ENCODE measurements around the gene SMIM38.

The SMIM38 gene

DNA sequence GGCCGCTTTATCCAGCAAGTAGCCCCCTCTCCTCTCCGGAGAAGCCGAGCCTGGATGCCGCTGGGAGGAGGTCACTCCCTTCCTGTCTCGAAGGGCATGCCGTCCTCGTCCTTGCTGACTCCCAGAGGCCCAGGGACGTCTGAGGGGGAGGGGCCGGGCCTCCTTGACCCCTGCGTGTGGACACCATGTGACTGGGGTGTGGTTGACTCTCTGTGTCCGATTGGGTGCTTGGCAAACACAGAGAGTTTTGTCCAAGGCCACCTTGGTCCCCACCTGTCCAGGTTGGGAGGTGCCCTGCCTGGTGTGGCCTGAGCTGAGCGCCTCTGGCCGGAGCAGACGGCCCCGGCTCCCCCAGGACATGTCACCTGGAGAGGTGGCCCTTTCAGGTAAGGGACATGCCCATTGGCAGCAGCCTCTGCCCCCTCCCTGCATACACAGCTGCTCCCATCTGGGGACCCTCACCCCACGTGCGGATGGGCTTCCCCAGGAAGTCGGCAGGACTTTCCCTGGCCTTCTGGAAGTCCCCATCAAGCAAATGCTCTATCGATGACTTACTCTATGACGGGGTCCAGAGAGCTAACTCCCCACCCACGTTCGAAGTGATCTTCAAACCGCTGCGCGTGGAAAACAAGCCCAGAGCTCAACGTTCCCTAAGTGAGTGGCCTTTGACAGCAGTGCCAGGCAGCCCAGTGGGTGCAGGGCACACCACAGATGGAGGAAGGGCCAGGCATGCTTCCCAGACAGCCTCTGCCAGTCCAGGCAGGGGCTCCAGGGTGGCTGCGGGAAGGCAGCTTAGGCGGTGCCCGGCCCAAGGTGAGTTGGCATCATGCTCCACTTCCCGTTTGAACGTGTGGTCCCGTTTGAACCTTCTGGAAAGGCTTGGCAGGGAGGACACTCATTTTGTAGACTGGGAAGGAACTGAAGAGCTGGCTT, at the start of gene SMIM38:
Gene SMIM38 (plus strand): TSS at position 634 of the 933 bp plus-strand sequence. CDS start 1,912 bp downstream, outside the sequence.
- FAIRE-seq (no peak), DNase-seq (ENCODE audit: low spot score) (no peak)

DNA sequence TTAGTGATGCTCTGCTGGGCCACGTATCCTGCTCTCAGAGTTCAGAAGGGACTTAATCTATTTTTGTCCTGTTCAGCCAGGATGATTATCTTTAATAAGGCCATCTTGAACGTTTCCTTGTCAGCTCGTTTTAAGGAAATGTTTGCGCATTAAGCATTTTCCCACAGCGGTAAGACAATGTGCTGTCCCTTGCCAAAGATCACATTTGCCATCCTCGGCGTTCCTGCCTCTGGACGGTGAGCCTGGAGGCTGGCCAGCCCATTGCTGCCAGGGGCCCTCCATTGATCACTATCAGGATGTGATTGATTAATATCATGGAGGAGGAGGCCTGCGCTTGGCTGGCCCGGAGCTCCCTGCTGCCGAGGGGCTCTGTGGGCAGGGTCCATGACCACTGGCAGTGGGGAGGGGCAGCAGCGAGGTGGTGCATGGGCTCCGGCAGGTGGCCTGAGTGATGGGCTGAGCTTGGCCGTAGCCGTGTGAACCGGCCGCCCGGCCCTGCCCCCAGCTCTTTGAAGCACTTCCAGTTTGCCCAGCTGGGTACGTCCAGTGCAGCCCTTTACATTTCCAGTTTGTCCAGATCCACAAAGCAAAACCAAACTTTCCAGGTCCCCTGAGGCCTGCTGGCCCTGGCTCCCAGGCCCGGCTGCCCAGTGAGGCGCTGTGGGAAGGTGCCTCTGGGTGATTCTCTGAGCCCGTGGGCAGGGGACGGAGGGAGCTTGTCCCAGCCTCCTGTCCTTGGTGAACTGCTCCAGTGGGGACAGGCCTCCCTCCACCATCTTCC, 49.5 kb upstream of the SMIM38 start:
- no peak for FAIRE-seq
- DNase-seq (ENCODE audit: low spot score): no peak

GRCh38 chr11:69107413-69107812, 48.3 kb upstream of the SMIM38 start:
- no peak for FAIRE-seq
- no peak for DNase-seq (ENCODE audit: low spot score)

DNA sequence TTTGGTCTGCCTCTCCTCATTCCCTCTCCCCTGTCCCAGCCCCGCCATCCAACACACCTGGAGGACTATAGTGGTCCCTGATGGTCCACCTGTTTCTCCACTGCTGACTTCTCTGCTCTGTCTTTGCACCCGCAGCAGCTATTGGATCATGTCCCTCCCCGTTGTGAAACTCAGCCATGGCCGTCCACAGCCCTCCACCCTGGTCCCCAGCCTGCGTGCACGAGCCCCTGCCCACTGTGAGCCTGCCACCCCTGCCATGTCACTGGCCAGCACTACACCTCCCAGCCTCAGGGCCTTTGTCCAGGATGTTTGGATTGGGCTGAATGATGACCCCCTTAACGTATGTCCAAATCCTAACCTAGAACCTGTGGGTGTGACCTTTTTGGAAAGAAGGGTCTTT, 47.7 kb upstream of the SMIM38 start:
- FAIRE-seq (no peak), DNase-seq (ENCODE audit: low spot score) (no peak)

- no peak for FAIRE-seq
- no peak for DNase-seq (ENCODE audit: low spot score)
These were observed 47.2 kb upstream of the SMIM38 start for GRCh38 chr11:69108559-69108958.

- DNase-seq (ENCODE audit: low spot score): no peak
- FAIRE-seq: no peak
These were observed 46.6 kb upstream of the SMIM38 start for GRCh38 chr11:69109101-69109500.

DNA sequence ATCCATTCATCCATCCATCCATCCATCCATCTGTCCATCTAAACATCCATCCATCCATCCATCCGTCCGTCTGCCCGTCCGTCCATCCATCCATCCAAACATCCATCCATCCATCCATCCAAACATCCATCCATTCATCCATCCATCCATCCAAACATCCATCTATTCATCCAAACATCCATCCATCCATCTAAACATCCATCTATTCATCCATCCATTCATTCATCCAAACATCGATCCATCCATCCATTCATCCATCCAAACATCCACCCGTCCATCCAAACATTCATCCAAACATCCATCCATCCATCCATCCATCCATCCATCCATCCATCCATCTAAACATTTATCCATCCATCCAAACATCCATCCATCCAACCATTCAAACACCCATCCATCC, 45.3 kb upstream of the SMIM38 start:
- DNase-seq (ENCODE audit: low spot score): no peak
- FAIRE-seq: peak; percentile 93

DNA sequence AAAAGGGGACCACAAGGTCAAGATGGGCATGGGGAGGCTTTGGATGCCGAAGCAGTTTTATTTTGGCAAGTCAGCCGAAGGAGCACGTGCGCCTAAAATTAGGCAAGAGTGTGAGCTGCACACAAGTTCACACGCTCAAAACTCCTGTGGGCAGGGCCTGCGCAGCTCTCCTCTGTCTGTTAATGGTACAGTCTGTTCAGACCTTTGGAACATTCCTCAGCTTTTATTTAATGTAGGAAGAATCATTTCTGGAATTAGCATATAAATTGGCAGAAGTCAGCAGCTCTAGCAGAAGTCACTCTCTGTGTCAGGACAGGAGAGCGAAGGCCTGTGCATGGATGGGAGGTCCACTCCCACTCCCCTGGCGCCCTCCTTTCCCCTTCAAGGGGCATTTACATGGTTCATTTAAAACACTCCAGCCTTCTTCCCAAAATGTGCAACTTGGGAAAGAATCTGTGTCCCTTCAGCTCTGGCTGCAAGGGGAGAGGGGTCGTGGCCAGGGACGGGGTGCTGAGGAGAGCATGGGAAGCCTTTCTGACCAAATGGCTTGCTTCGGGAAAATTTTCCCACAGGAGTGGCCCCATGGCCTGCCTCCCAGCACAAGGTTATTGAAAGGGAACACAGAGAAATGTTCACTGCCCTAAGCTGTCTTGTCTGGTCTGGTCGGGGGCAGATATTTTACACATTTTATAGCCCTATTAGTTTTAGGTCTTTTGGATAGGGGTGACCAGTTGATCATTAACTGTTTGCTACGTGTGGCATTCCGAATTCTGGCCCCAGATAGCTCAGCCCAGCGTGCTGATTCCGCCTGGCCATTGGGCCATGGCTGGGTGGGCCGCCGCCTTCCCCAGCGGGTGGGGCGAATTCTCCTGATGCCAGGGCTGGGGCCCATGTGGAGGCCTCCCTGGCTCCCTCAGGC, 43.9 kb upstream of the SMIM38 start:
- DNase-seq (ENCODE audit: low spot score) (no peak), FAIRE-seq (no peak)

DNA sequence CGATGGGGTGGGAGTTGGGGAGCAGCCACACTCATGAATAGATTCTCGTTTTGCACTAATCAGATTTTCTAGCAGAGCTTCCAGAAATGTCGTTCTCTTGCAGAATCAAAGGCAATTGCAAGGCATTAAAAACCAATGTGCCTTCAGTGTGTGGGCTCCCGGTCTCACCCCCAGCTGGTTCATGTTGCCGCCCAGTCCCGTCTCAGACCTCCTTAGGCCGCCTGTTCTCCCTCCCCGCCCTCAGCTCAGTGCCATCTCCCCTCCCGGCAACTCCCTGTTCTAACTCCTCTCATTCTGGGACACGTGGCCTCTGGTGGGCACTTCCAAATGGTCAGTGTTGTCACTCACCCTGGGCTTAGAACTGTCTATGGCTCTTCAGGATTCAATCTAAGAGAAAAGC, 42.5 kb upstream of the SMIM38 start:
- no peak for DNase-seq (ENCODE audit: low spot score)
- no peak for FAIRE-seq

DNA sequence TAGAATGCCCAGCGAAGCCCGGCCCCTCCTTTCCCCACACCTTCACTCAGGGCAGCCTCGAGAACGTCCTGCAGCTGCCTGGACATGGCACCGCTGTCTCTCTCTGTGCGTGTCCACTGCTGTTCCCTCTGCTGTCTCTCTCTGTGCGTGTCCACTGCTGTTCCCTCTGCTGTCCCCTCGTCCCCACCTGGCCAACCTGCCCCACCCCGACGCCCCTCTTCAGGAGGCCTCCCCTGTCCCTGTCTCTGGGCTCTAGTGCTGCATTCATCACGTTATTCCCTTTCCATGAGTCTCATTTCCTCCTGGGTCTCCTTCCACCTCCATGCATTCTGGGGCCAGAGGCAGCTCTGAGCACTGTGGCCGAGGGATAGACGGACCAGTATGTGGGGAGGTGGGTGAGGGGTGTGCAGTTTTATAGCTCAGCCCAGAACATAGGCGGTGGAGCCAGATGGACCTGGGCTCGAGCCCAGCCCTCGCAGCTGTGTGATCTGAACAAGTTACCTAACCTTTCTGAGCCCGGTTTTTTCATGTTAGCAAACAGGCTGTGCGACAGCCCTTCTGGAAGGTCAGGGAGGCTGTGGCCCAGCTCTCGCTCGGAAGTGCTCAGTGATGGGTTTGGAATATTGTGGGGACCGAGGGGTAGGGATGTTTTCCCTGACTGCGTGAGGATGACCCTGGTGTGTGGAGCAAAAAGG, 41.9 kb upstream of the SMIM38 start:
- DNase-seq (ENCODE audit: low spot score): no peak
- no peak for FAIRE-seq

- FAIRE-seq: no peak
- DNase-seq (ENCODE audit: low spot score): no peak
These were observed 41.4 kb upstream of the SMIM38 start for GRCh38 chr11:69114362-69114761.

DNA sequence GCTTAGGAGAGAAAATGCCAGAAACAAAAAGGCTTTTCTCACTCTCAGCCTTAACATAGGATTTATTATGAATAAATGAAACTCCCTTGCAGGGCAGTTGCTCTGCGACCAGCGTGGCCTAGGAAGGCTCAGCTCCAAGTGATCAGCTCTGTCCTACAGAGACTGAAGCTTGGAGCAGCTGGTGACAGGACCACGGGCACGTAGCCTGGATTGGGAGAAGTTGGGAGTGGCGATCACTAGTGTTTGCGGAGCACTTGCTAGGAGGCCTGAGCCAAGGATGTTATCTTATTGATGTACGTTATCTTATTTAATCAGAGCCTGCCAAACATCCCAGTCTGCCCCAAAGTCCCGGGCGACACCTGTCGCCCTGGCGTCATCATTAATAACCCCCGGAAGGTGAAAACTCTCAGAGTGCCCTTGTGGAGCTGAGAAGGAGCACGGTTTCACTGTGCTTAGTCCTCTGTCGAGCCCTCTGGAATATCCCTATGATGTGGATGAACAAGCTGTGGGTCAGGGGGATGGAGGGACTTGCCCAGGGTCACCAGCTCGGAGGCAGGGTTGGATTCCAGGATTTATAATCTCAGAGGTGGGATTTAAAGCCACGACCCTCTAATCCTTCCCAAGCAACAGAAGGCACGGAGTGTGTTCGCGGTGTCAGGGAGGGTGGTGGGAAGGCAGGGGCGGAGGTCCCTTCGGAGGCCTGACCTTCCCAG, 40.8 kb upstream of the SMIM38 start:
- FAIRE-seq (no peak), DNase-seq (ENCODE audit: low spot score) (no peak)

DNA sequence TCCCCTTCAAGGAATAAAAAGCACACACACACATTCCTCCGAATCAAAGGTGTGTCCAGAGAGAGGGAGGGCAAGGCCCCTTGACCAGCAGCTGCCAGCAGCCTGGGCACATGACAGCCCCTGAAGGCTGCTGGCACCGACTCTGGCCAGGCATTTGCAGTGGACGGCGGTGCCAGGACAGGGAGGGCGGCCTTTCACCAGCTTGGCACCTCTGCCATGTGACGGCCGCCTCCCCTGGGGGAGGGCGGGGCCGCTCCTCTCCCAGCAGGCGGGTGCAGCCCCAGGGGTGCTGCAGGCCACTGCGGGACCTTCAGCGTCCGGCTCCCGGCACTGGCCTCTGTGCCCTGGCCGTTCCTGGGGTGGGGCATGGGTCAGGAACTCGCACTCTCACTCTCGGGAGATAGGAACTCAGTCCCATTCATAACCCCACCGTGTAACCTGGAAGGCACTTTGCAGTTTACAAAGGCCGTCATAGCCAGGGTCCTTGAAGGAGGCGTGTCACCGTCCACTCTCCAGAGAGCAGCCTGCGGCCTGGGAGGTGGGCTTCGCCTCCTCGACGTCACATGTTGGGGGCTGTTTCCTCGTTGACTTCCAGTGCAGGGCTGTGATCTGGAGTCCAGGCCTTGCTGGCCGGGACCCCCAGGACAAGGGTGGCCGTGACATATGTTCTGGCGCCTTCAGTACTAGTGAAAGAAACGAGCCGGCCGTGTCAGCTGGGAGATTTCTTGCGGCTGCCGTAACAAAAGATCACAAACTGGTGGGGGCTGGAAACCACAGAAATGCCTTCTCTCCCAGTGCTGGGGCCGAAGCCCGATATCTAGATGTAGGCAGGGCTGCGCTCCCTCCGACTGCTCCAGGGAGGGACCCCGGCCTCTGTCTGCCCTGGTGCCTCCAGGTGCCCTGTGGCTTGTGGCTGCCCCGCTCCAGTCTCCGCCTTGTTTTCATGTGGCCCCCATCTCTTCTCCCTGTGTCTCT, 39.9 kb upstream of the SMIM38 start:
- no peak for DNase-seq (ENCODE audit: low spot score)
- FAIRE-seq: no peak

DNA sequence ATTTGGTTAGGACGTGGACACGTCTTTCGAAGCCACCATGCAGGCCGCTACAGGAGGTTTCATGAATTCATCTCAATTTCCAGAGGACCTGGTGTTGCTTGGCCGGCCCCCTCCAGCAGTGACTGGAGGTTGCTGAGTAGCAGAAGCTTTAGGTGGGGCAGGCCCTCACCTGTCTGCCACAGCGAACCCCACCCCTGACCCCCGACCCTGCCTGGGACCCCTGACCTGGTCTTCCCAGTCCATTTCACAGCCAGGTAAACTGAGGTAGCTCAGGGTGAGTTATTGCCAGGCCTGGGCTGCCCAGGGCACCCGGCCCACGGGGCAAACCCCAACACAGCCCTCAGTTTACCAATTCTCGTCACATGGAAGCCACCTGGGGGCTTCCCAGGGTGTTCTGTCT, 39.1 kb upstream of the SMIM38 start:
- DNase-seq (ENCODE audit: low spot score): no peak
- no peak for FAIRE-seq

DNA sequence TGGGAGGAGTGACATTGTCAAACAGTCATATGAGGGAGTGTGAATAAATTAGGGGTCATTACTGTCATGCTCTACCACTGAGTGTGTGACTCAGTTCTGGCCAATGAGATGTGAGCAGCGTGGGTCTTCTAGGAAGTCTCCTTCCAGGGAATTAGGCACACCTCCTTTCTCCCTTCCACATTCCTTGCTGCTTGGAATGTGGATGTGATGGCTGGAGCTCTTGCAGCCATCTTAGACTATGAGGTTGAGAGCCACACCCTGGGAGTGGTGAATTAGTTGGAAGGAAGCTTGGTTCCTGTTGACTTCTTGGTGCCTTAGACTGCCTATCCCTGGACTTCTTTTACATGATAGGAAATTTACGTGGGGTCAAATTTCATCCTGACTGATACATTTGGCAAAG, 36.5 kb upstream of the SMIM38 start:
- FAIRE-seq (no peak), DNase-seq (ENCODE audit: low spot score) (no peak)

DNA sequence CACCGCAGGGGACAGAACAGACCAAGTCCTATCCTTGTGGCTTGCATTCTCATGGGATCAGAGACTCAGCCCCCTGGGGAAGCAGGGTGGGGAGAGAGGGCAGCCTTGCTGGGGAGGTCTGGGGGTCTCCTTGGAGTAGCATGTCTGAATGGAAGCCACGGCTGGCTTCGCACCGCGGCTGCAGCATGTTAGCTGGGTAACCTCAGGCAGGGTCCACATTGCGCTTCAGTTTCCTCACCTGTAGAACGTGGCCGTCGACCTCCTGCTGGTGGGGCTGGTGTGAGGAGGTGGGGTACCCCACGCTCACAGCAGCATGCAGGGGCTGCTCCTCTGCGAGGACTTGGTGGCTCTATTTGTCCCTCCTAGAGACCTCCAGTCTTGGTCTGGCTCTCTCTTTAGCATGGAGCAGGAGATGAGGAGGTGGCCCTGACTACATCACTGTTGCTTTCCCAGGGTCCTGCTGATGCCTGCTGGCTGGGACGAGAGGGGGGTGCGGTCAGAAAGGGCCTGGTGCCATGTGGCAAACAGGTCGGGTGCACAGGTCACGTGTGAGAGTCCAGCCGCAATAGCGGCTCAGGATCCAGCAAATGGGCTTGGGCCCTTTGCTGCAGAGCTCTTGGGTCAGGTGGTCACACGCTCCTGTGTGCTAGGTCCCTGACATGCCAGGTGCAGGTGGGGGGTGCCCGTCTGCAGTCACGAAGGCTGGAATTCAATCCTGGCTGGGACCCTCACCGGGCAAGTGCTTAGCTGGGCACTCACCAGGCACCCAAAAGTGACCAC, 35.4 kb upstream of the SMIM38 start:
- DNase-seq (ENCODE audit: low spot score) (no peak), FAIRE-seq (no peak)

GRCh38 chr11:69121021-69121420, 34.7 kb upstream of the SMIM38 start:
- DNase-seq (ENCODE audit: low spot score) (no peak), FAIRE-seq (peak; percentile 92)

- DNase-seq (ENCODE audit: low spot score): no peak
- no peak for FAIRE-seq
These were observed 34.0 kb upstream of the SMIM38 start for GRCh38 chr11:69121621-69122325.

All from urothelium cell line (cell line).